Keratinocyte (primary cell): ENCODE measurements around the gene FNDC3B.

ENCODE experiments used
- EZH2 ChIP-seq: IDR thresholded peaks from one replicate; pipeline ENCODE4 v1.6.1; 2012; ENCODE audit warnings: inconsistent platforms, mild to moderate bottlenecking, low read length, moderate library complexity
- TF ChIP-seq, protein P1 (sequence below), 3 experiments: IDR thresholded peaks in 1 of 3; conservative IDR thresholded peaks in 1 of 3; optimal IDR thresholded peaks in 1 of 3; 2 replicates in 2 of 3; 3 replicates in 1 of 3; pipeline versions ENCODE3 to v1.5.1; 2011; ENCODE audit warnings: low read length in 3 of 3, mild to moderate bottlenecking in 3 of 3, moderate library complexity in 2 of 3, control low read depth in 1 of 3, inconsistent platforms in 1 of 3; ENCODE audit not compliant: insufficient read depth in 2 of 3; ENCODE audit errors: extremely low read depth in 1 of 3

DNA sequence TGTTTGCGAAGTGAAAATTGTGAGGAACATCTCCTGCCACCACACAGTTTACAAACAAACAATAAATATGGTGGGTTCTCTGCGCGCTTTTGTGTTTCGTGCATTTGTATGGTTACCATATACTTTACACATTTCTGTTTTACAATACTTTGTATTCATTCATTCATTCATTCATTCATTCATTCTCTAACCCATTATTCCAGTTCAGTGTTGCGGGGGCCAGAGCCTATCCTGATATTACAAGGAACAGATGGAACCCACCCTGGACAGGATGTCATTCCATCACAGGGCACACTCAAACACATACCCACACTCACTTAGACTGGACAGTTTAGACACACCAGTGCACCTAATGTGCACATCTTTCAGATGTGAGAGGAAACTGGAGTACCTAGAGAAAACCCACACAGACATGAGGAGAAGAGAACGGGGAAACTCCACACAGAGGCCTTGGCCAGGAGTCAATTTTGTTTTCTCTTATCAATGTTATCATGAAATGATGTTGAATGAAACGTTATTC is 160.5 kb downstream of the FNDC3B start:
- no peak for TF ChIP-seq EZH2
- TF ChIP-seq, protein P1, sequence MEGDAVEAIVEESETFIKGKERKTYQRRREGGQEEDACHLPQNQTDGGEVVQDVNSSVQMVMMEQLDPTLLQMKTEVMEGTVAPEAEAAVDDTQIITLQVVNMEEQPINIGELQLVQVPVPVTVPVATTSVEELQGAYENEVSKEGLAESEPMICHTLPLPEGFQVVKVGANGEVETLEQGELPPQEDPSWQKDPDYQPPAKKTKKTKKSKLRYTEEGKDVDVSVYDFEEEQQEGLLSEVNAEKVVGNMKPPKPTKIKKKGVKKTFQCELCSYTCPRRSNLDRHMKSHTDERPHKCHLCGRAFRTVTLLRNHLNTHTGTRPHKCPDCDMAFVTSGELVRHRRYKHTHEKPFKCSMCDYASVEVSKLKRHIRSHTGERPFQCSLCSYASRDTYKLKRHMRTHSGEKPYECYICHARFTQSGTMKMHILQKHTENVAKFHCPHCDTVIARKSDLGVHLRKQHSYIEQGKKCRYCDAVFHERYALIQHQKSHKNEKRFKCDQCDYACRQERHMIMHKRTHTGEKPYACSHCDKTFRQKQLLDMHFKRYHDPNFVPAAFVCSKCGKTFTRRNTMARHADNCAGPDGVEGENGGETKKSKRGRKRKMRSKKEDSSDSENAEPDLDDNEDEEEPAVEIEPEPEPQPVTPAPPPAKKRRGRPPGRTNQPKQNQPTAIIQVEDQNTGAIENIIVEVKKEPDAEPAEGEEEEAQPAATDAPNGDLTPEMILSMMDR (optimal IDR thresholded peaks at IDR 0.05 in 1 of 3, IDR thresholded peaks at IDR 0.05 in 1 of 3, conservative IDR thresholded peaks at IDR 0.05 in 1 of 3; ENCODE audit: extremely low read depth in 1 of 3, insufficient read depth in 2 of 3, low read length in 3 of 3): no peak
